Sigmoid colon (tissue), 3 donors: Measurements from ENCODE around the gene JAKMIP3.

ENCODE experiments used
- POLR2A ChIP-seq, 2 donors: fragments of 450-650 bp; IDR thresholded peaks; one replicate each; pipeline ENCODE4 v1.6.1; 2016; ENCODE audit warnings: antibody characterized with exemption in 2 of 2, mild to moderate bottlenecking in 2 of 2, moderate library complexity in 2 of 2
- TF ChIP-seq, protein P1 (sequence below), 4 experiments: fragments of 450-650 bp in 3 of 4; fragments of 200-600 bp in 1 of 4; IDR thresholded peaks; one replicate each; pipeline ENCODE4 v1.5.1; 2016 to 2019; ENCODE audit warnings: antibody characterized with exemption in 4 of 4, mild to moderate bottlenecking in 3 of 4, moderate library complexity in 2 of 4

DNA sequence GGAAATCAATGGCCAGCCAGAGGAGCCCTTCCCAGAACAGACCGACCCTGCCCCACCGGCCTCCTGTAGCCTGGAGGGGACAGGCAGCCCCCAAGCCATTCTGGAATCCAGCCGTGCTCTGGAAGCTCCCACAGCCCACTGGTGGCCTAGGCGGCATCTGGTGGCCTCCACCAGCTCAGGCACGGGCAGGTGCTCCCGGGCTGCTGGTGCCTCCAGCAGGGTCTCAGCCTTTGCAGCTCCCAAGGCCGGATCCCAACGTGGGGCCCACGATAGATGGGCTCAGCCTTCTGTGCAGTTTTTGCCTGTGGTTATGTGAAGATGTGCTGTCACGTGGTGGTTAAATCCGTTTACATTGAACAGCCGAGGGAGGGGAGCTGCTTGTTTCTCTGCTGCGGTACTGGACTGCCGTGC, 44.4 kb downstream of the JAKMIP3 start:
- TF ChIP-seq, protein P1, sequence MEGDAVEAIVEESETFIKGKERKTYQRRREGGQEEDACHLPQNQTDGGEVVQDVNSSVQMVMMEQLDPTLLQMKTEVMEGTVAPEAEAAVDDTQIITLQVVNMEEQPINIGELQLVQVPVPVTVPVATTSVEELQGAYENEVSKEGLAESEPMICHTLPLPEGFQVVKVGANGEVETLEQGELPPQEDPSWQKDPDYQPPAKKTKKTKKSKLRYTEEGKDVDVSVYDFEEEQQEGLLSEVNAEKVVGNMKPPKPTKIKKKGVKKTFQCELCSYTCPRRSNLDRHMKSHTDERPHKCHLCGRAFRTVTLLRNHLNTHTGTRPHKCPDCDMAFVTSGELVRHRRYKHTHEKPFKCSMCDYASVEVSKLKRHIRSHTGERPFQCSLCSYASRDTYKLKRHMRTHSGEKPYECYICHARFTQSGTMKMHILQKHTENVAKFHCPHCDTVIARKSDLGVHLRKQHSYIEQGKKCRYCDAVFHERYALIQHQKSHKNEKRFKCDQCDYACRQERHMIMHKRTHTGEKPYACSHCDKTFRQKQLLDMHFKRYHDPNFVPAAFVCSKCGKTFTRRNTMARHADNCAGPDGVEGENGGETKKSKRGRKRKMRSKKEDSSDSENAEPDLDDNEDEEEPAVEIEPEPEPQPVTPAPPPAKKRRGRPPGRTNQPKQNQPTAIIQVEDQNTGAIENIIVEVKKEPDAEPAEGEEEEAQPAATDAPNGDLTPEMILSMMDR (IDR thresholded peaks at IDR 0.05), result no peak
- TF ChIP-seq POLR2A (IDR thresholded peaks at IDR 0.05), result no peak
